ENCODE data around the gene CFAP58.
A peak's percentile ranks its signal among the peaks of the same experiment; 100 is the strongest.

Gene CFAP58

GRCh38 chr10:104353325-104354048, at the start of gene CFAP58:
Gene CFAP58 (plus strand): TSS chr10:104353833. CDS start chr10:104353898, 65 bp downstream.
- TF ChIP-seq POLR2A (IDR thresholded peaks at IDR 0.05; ENCODE audit: low read depth, low read length): peak; percentile 13; the same call in 1 of the 2 replicates
- no peak for FAIRE-seq
- DNase-seq (ENCODE audit: insufficient read length, low spot score): peak; percentile 58

- FAIRE-seq (no peak), DNase-seq (ENCODE audit: insufficient read length, low spot score) (no peak)
- no peak for TF ChIP-seq POLR2A (IDR thresholded peaks at IDR 0.05; ENCODE audit: low read depth, low read length)
These were observed 49.3 kb upstream of the CFAP58 start for GRCh38 chr10:104304356-104304745.

DNA sequence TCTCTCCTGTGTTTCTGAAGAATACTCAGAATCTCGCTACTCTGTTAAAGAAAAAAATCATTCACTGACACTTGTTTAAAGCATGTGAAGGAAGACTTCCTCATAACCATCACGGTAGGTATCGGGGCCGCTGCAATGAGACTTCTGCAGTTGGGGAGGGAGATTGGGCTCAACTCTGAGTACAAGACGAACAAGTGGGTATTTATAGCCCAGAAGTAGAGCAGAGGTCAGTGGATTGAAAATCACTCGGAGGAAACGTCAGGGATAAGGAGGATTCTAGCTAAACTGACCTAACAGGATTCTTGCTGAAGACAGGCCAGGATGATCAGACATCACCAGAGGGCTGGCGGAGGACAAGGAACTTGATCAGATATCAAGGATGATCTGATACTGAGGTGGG, 48.7 kb upstream of the CFAP58 start:
- no peak for FAIRE-seq
- DNase-seq (ENCODE audit: insufficient read length, low spot score): no peak
- no peak for TF ChIP-seq POLR2A (IDR thresholded peaks at IDR 0.05; ENCODE audit: low read depth, low read length)

- DNase-seq (ENCODE audit: insufficient read length, low spot score): no peak
- no peak for FAIRE-seq
- TF ChIP-seq POLR2A (IDR thresholded peaks at IDR 0.05; ENCODE audit: low read depth, low read length): no peak
These were observed 46.7 kb upstream of the CFAP58 start for GRCh38 chr10:104306897-104307296.

- TF ChIP-seq POLR2A (IDR thresholded peaks at IDR 0.05; ENCODE audit: low read depth, low read length): no peak
- FAIRE-seq (no peak), DNase-seq (ENCODE audit: insufficient read length, low spot score) (no peak)
These were observed 45.8 kb upstream of the CFAP58 start for GRCh38 chr10:104307576-104308438.

GRCh38 chr10:104308439-104308903, 45.2 kb upstream of the CFAP58 start:
- no peak for TF ChIP-seq POLR2A (IDR thresholded peaks at IDR 0.05; ENCODE audit: low read depth, low read length)
- FAIRE-seq (no peak), DNase-seq (ENCODE audit: insufficient read length, low spot score) (no peak)

DNA sequence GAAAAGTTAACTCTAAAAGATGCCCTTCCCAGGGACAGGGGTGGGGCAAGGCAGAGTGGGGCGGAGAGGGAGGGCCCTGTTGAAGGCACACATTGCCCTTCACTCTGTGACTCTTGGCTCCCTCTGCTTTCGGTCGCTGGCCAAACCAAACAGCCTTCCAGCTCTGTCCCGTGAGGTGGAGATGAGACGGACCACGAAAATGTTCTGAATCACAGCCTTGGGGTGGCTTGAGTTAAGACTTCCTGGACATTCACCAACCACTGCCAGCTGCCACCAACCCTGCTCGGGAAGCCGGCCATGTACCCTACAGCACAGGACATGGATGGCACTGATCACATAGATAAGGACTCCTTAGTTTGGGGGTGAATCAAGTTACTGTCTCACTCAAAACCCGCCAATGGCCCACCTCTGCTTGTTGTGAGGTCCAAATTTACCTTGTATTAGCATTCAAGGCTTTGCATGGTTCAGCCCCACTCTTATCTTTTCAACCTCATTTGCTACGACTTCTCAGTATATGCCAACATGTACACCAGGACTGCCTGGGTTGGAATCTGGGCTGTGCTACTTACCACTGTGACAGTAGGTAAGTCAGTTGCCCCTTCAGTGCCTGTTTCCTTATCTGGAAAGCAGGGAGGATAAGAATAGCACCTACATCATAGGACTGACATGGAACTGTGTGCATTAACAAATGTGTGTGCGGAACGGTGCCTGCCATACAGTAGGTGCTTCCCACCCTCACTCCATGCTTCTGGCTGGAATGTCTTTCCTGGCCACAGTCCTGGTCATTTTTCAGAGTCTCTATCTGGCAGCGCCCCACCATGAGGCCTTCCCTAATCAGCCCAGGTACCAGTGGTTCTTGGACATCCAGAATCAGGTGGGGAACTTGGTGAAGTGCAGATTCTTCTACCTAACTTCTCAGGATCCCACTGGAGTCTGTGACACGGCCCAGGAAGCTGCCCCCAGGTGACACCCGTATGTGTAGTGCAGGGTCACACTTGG, 43.4 kb upstream of the CFAP58 start:
- no peak for TF ChIP-seq POLR2A (IDR thresholded peaks at IDR 0.05; ENCODE audit: low read depth, low read length)
- peak; percentile 66 for DNase-seq (ENCODE audit: insufficient read length, low spot score)
- FAIRE-seq: no peak

GRCh38 chr10:104311184-104311720, 42.4 kb upstream of the CFAP58 start:
- DNase-seq (ENCODE audit: insufficient read length, low spot score) (no peak), FAIRE-seq (no peak)
- no peak for TF ChIP-seq POLR2A (IDR thresholded peaks at IDR 0.05; ENCODE audit: low read depth, low read length)

DNA sequence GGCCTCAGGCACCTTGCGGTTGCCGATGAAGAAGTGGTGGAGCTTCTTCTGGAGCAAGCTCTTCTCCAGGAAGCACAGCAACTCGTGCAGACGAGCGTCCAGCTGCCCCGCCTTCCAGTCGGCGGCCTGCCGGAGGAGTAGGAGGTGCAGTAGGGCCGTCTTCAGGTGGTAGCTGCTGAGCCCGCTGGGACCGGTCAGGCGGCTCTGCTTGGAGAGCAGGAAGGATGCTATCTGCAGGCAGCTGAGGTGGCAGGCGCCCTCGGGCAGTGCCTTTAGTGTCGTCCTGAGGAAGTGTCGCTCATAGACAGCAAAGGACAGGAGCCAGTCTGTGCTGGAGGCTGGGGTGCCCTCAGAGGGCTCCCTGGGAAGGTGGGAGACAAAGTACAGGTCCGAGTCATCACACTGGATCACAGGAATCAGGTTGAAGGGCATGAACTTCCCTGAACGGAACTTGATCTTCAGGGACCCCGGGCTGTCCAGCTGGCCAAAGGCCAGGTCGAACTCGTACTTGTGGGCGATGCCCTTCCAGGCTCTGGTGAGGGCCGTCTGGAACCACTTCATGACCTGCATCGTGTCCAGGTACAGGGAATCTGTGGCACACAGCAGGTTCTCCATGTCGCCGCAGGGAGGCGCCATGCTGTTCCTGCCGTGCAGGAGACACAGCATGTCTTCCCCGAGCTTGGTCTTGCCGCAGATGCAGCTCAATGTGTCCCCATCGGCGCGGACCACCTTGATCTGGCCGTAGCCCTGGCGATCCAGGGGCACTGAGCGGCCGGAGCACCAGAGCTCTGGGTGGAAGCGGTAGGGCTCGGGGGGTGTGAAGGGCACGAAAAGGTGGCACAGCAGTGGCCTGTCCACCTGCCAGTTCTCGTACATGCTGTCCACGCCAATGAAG, 38.8 kb upstream of the CFAP58 start:
- no peak for DNase-seq (ENCODE audit: insufficient read length, low spot score)
- FAIRE-seq: no peak
- TF ChIP-seq POLR2A (IDR thresholded peaks at IDR 0.05; ENCODE audit: low read depth, low read length): no peak

- no peak for TF ChIP-seq POLR2A (IDR thresholded peaks at IDR 0.05; ENCODE audit: low read depth, low read length)
- DNase-seq (ENCODE audit: insufficient read length, low spot score): no peak
- FAIRE-seq: no peak
These were observed 38.1 kb upstream of the CFAP58 start for GRCh38 chr10:104315486-104315921.

GRCh38 chr10:104316321-104317099, 37.1 kb upstream of the CFAP58 start:
- no peak for TF ChIP-seq POLR2A (IDR thresholded peaks at IDR 0.05; ENCODE audit: low read depth, low read length)
- DNase-seq (ENCODE audit: insufficient read length, low spot score) (no peak), FAIRE-seq (no peak)

Measured in H54 (cell line).